Fibroblast of mammary gland (primary cell): Measurements from ENCODE around the gene ALDH1A2.

Source experiments
- DNase-seq: peaks from one replicate; pipeline ENCODE4 v3.0.0-alpha.2; 2010; ENCODE audit warnings: low read depth
- H3K4me3 ChIP-seq: 2 replicates; pipeline ENCODE4 v1.5.1; 2011; ENCODE audit warnings: low read depth, mild to moderate bottlenecking, low read length, moderate library complexity; ENCODE audit not compliant: control insufficient read depth
- CTCF ChIP-seq: conservative IDR thresholded peaks from 2 replicates; pipeline ENCODE4 v1.5.1; 2011; ENCODE audit warnings: low read depth, low read length, inconsistent platforms; ENCODE audit not compliant: control insufficient read depth, insufficient read depth

The ALDH1A2 gene

DNA sequence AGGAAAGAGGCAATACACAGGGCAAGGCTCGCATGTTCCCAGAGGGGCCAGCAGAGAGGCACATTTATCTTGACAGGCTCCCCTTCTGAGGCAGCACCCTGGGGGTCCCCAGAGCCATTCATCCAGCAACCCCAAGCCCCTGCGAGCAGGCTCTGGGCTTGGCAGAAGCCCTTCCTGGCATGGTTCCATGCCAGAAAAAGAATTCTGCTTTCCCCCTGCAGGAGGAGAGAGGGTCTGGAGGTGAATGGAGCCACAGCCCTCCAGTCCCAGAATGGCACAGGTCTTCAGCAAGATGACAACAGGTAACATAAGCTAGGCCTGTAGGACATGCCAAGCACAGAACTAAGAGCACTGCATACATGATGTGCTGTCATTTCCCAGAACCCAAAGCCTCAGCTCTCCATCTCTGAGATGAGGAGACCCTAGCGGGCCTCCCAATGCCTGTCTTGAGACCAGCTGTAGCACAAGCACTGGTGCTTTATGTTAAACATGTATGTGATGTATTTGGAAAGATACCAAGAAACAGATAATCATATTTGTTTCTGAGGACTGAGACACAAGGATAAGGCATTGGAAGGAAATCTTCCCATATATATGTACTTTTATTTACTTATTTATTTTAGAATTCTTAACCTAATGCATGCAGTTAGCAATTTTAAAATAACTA is 121.6 kb downstream of the ALDH1A2 start:
- TF ChIP-seq CTCF = no peak
- DNase-seq = no peak
- no peak overlapping the region for H3K4me3 ChIP-seq

GRCh38 chr15:57943171-57943570 is 122.3 kb downstream of the ALDH1A2 start:
- no peak for DNase-seq
- TF ChIP-seq CTCF = no peak

GRCh38 chr15:57941816-57942215 is 123.7 kb downstream of the ALDH1A2 start:
- DNase-seq = no peak
- no peak for TF ChIP-seq CTCF
- no peak overlapping the region for H3K4me3 ChIP-seq

More at GRCh38 chr15:57943171-57943570, 122.3 kb downstream of the ALDH1A2 start:
- no peak overlapping the region for H3K4me3 ChIP-seq

GRCh38 chr15:57932348-57932747 is 133.2 kb downstream of the ALDH1A2 start:
- no peak overlapping the region for H3K4me3 ChIP-seq
- TF ChIP-seq CTCF = no peak
- DNase-seq = no peak

DNA sequence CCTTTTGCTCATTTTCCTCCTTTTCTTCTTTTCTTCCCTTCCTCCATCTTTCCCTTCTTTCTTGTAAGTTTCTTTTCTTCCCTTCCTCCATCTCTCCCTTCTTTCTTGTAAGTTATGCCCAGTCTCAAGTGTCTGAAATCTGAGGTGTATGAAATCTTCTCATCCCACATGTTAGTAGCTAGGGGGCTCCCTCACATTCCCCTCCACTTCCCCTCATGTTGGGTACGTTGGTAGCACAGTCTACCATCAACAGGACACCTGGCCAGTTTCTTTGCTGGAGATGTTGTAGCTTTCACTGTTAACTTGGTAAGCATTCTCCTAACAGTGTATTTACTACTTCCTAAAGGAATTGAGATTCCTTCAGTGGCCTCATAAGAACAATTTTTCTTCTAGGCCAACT is 133.9 kb downstream of the ALDH1A2 start:
- H3K4me3 ChIP-seq = no peak overlapping the region
- no peak for TF ChIP-seq CTCF
- DNase-seq = no peak

GRCh38 chr15:57927091-57927631 is 138.3 kb downstream of the ALDH1A2 start:
- H3K4me3 ChIP-seq = no peak overlapping the region
- DNase-seq = no peak
- no peak for TF ChIP-seq CTCF

GRCh38 chr15:57925650-57926049 is 139.9 kb downstream of the ALDH1A2 start:
- H3K4me3 ChIP-seq = no peak overlapping the region
- no peak for DNase-seq
- no peak for TF ChIP-seq CTCF
